SH-SY5Y (cell line): ENCODE data around the gene RALBP1.

Experiments used
- GATA2 ChIP-seq: IDR thresholded peaks from 2 replicates; pipeline ENCODE4 v1.6.1; 2011; ENCODE audit warnings: mild to moderate bottlenecking, low read depth, low read length
- GATA3 ChIP-seq: IDR thresholded peaks from 2 replicates; pipeline ENCODE4 v1.6.1; 2011; ENCODE audit warnings: low read depth, mild to moderate bottlenecking, low read length, moderate library complexity

DNA sequence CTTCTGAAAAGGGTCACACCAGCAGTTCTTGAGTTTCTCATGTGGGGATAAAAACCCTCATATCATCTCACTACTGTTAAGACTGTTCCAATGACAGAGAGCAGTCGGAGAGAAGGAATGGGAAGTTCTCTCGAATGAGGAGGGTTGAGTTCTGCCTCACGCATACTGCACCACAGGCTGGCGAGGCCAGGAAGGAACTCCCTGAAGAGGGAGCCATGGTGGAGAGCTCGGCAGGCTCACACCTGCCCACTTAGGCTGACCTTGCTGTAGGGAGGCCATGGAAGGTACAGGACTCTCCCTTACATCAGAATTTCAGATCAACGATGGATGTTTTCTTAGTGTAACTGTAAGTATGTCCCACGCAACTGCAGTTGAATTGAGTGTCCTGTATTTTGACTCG is 64.6 kb downstream of the RALBP1 start:
- TF ChIP-seq GATA3 (no peak), GATA2 (no peak)
